IMR-90 (cell line): ENCODE measurements around the gene SLC12A7. TPM values are rescaled to one million over a fixed set of nuclear protein-coding genes. Genes with fewer than 3 reads are reported as not detected.

Experiments used
- ATAC-seq: fragments of 200-7000 bp; cut with Tn5 transposase; 2 replicates; pipeline ENCODE4 v1.9.1; 2020; ENCODE audit warnings: low read depth, mild to moderate bottlenecking, moderate library complexity
- BruUV-seq: library from RNA; stranded (reverse); fragments of 400-500 nt; replicated peaks from 2 replicates; lab custom pipeline; 2021; lab: Mats Ljungman, UMichigan
- CTCF ChIA-PET: fragments of 300-600 bp; formaldehyde crosslinking; extraction: SDS; loops from one replicate; lab custom pipeline; 2021; ENCODE audit warnings: antibody characterized with exemption; lab: Yijun Ruan, JAX
- POLR2A ChIA-PET: fragments of 300-600 bp; sonication (Branson Sonifier 250); formaldehyde crosslinking; loops from one replicate; lab custom pipeline; 2022; ENCODE audit warnings: antibody characterized with exemption; ENCODE audit not compliant: unreplicated experiment; lab: Charles Lee
- DNase-seq: peaks from one replicate; pipeline ENCODE4 v3.0.0; 2013
- H2AFZ ChIP-seq: replicated peaks from 2 replicates; pipeline ENCODE3; 2013; ENCODE audit warnings: low read length, mild to moderate bottlenecking; ENCODE audit not compliant: poor library complexity
- H2AK5ac ChIP-seq: 2 replicates; pipeline ENCODE4 v1.6.1; 2013; ENCODE audit warnings: low read depth, low read length, inconsistent platforms
- H2AK9ac ChIP-seq: replicated peaks from 2 replicates; pipeline ENCODE3; 2013; ENCODE audit warnings: mild to moderate bottlenecking, low read depth, low read length, moderate library complexity; ENCODE audit not compliant: poor library complexity
- H2BK120ac ChIP-seq: 2 replicates; pipeline ENCODE4 v1.6.1; 2013; ENCODE audit warnings: low read depth, low read length, inconsistent platforms
- H2BK15ac ChIP-seq: 3 replicates; pipeline ENCODE4 v1.6.1; 2013; ENCODE audit warnings: low read depth, low read length, inconsistent platforms
- H2BK20ac ChIP-seq: 2 replicates; pipeline ENCODE4 v1.6.1; 2013; ENCODE audit warnings: low read depth, mild to moderate bottlenecking, inconsistent platforms, low read length, moderate library complexity
- H2BK5ac ChIP-seq: 2 replicates; pipeline ENCODE4 v1.6.1; 2013; ENCODE audit warnings: mild to moderate bottlenecking, low read depth, low read length, inconsistent platforms; ENCODE audit not compliant: poor library complexity, severe bottlenecking
- H3K14ac ChIP-seq: replicated peaks from 2 replicates; pipeline ENCODE4 v1.6.1; 2013; ENCODE audit warnings: low read depth, low read length, inconsistent platforms
- H3K18ac ChIP-seq: 2 replicates; pipeline ENCODE4 v1.6.1; 2013; ENCODE audit warnings: low read depth, low read length, control low read depth
- H3K23ac ChIP-seq: 2 replicates; pipeline ENCODE4 v1.6.1; 2013; ENCODE audit warnings: low read depth, low read length, inconsistent platforms
- H3K27ac ChIP-seq: 2 replicates; pipeline ENCODE4 v1.5.1; 2013; ENCODE audit warnings: mild to moderate bottlenecking, control low read depth, low read length; ENCODE audit not compliant: insufficient read depth
- H3K27me3 ChIP-seq: 2 replicates; pipeline ENCODE4 v1.6.1; 2013; ENCODE audit warnings: low read length; ENCODE audit not compliant: control insufficient read depth, insufficient read depth
- H3K36me3 ChIP-seq: 2 replicates; pipeline ENCODE4 v1.6.1; 2013; ENCODE audit warnings: low read length, mixed read lengths; ENCODE audit not compliant: control insufficient read depth, insufficient read depth
- H3K4ac ChIP-seq: 2 replicates; pipeline ENCODE4 v1.6.1; 2013; ENCODE audit warnings: low read depth, low read length, inconsistent platforms
- H3K4me1 ChIP-seq: 2 replicates; pipeline ENCODE4 v1.6.1; 2013; ENCODE audit warnings: low read length, mixed read lengths; ENCODE audit not compliant: control insufficient read depth, insufficient read depth
- H3K4me2 ChIP-seq: 2 replicates; pipeline ENCODE4 v1.6.1; 2013; ENCODE audit warnings: low read depth, mild to moderate bottlenecking, control low read depth, low read length, moderate library complexity
- H3K4me3 ChIP-seq: 2 replicates; pipeline ENCODE4 v1.5.1; 2013; ENCODE audit warnings: low read depth, mild to moderate bottlenecking, control low read depth, low read length, moderate library complexity; ENCODE audit not compliant: insufficient read depth
- H3K56ac ChIP-seq: 2 replicates; pipeline ENCODE4 v1.6.1; 2013; ENCODE audit warnings: low read length, inconsistent platforms; ENCODE audit not compliant: insufficient read depth; ENCODE audit errors: extremely low read depth
- H3K79me1 ChIP-seq, 2 experiments: 2 replicates each; pipeline ENCODE4 v1.6.1; 2013; ENCODE audit warnings: low read length in 2 of 2, inconsistent platforms in 1 of 2, low read depth in 1 of 2
- H3K9ac ChIP-seq: 2 replicates; pipeline ENCODE4 v1.6.1; 2013; ENCODE audit warnings: low read depth, low read length, control low read depth
- H3K9me1 ChIP-seq: 2 replicates; pipeline ENCODE4 v1.6.1; 2013; ENCODE audit warnings: low read length, inconsistent platforms; ENCODE audit not compliant: insufficient read depth
- H3K9me3 ChIP-seq: 2 replicates; pipeline ENCODE4 v1.6.1; 2013; ENCODE audit warnings: low read length; ENCODE audit not compliant: control insufficient read depth, insufficient read depth
- H4K20me1 ChIP-seq: 2 replicates; pipeline ENCODE4 v1.6.1; 2013; ENCODE audit warnings: low read length, inconsistent platforms; ENCODE audit not compliant: insufficient read depth
- H4K5ac ChIP-seq: 2 replicates; pipeline ENCODE4 v1.6.1; 2013; ENCODE audit warnings: mild to moderate bottlenecking, low read depth, low read length, control low read depth
- H4K8ac ChIP-seq, 2 experiments: 2 replicates each; pipeline ENCODE4 v1.6.1; 2013; ENCODE audit warnings: low read depth in 2 of 2, low read length in 2 of 2, control low read depth in 1 of 2, inconsistent platforms in 1 of 2
- H4K91ac ChIP-seq: 2 replicates; pipeline ENCODE4 v1.6.1; 2013; ENCODE audit warnings: low read depth, low read length, inconsistent platforms; ENCODE audit not compliant: insufficient read depth
- BHLHE40 ChIP-seq: fragments of 150-350 bp; IDR thresholded peaks from 2 replicates; pipeline ENCODE4 v1.6.1; 2016; ENCODE audit warnings: mild to moderate bottlenecking, low read depth, low read length
- CEBPB ChIP-seq: IDR thresholded peaks from 2 replicates; pipeline ENCODE4 v1.6.1; 2012; ENCODE audit warnings: low read depth, low read length, improper control_type of control experiment
- ELK1 ChIP-seq: fragments of 150-350 bp; IDR thresholded peaks from 2 replicates; pipeline ENCODE4 v1.6.1; 2016; ENCODE audit warnings: low read depth, mild to moderate bottlenecking, low read length, moderate library complexity, borderline replicate concordance
- FOS ChIP-seq: fragments of 150-350 bp; IDR thresholded peaks from 2 replicates; pipeline ENCODE4 v1.6.1; 2016; ENCODE audit warnings: low read depth, low read length
- MXI1 ChIP-seq: IDR thresholded peaks from 2 replicates; pipeline ENCODE4 v1.6.1; 2012; ENCODE audit warnings: low read depth, mild to moderate bottlenecking, low read length, moderate library complexity, borderline replicate concordance
- NFE2L2 ChIP-seq: fragments of 150-350 bp; IDR thresholded peaks from 2 replicates; pipeline ENCODE4 v1.6.1; 2016; ENCODE audit warnings: low read depth, mild to moderate bottlenecking, low read length
- POLR2A ChIP-seq: IDR thresholded peaks from 2 replicates; pipeline ENCODE4 v1.6.1; 2012; ENCODE audit warnings: mild to moderate bottlenecking, low read depth, low read length
- RAD21 ChIP-seq: IDR thresholded peaks from 2 replicates; pipeline ENCODE4 v1.6.1; 2012; ENCODE audit warnings: low read length, improper control_type of control experiment
- RCOR1 ChIP-seq: IDR thresholded peaks from 2 replicates; pipeline ENCODE4 v1.6.1; 2012; ENCODE audit warnings: mild to moderate bottlenecking, low read length, improper control_type of control experiment; ENCODE audit not compliant: insufficient replicate concordance
- RFX5 ChIP-seq: IDR thresholded peaks from 2 replicates; pipeline ENCODE4 v1.8.0; 2012; ENCODE audit warnings: low read depth, mild to moderate bottlenecking, low read length, moderate library complexity
- WGBS, 2 experiments: methylation state at CpG; one replicate each; pipeline versions ENCODE4 v1.1.5 to v1.1.7; 2013; ENCODE audit warnings: missing lambda C conversion rate in 2 of 2; ENCODE audit not compliant: insufficient read length in 1 of 2; ENCODE audit errors: extremely low coverage in 2 of 2; 5-methylcytosine and 5-hydroxymethylcytosine counted together
- dilution Hi-C: fragments of 300-500 bp; cut with HindIII; formaldehyde crosslinking; loops from one replicate; pipeline ENCODE4 v1.14.3; 2018; ENCODE audit warnings: low sequenced_read_pairs; ENCODE audit not compliant: unreplicated experiment
- in situ Hi-C: fragments of 300-500 bp; cut with MboI; formaldehyde crosslinking; loops from 3 replicates; pipeline ENCODE4 v1.14.3; 2019; ENCODE audit warnings: low sequenced_read_pairs, inconsistent platforms, mixed read lengths
- intact Hi-C: fragments of 100-400 bp; cut with micrococcal nuclease; formaldehyde crosslinking; loops from 2 replicates; pipeline ENCODE4 v1.10.0; 2022
- polyA plus RNA-seq, 3 experiments: library from polyadenylated mRNA; depleted of rRNA; stranded (reverse); fragments of >200 nt; gene quantifications; 2 replicates each; pipeline ENCODE4 v1.2.3, GENCODE V29; 2012; ENCODE audit warnings: low replicate concordance in 1 of 3
- total RNA-seq: library from RNA; depleted of rRNA; stranded (reverse); fragments of >200 nt; gene quantifications from 2 replicates; pipeline ENCODE4 v1.2.3, GENCODE V29; 2012
- TF ChIP-seq, protein P1 (sequence below): fragments of 150-350 bp; IDR thresholded peaks from 2 replicates; pipeline ENCODE4 v1.6.1; 2017; ENCODE audit warnings: mild to moderate bottlenecking, antibody characterized with exemption, low read length, low read depth

The SLC12A7 gene
- total and polyA plus RNA-seq, 2 of the 4 experiments (the other 2 are of a cell fraction), result 3.0 to 6.1 TPM

DNA sequence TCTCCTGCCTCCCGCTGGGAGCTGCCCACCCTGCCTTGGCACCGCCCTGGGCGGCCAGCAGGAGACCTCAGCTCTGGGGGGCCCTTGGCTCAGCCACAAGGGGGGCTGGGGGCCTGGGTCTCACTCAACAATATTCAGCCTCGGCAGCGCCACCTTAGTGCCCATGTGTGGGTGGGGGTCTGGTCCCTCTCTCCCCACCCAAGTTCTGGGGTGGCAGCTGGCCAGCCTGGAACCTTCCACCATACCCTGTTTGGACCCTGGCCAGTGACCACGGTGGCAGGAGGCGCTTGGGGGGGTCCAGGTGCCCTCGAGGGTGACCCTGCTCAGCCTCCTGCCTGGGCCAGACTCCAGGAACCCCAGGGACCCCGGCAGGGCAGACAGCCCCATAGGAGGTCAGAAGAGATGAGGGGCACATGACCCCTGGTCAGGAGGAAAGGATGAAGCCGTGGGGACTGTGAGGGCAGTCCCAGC lies 81.0 kb downstream of the SLC12A7 start:
- Histone ChIP-seq H4K91ac (no peak overlapping the region), H2AK9ac (no peak overlapping the region), H4K20me1 (no peaks in the 10 kb centered on the region), H3K27ac (no peak overlapping the region), H3K4me3 (no peak overlapping the region), H2BK120ac (no peak overlapping the region), H2AK5ac (no peak overlapping the region), H3K9ac (no peak overlapping the region), H3K9me3 (no peaks in the 10 kb centered on the region), H4K8ac (no peak overlapping the region), H3K4ac (no peak overlapping the region), H3K9me1 (no peaks in the 10 kb centered on the region), H3K18ac (no peak overlapping the region), H2BK20ac (no peak overlapping the region), H3K4me1 (no peaks in the 10 kb centered on the region), H3K27me3 (peaks cover 18% of the 10 kb centered on the region), H3K36me3 (no peaks in the 10 kb centered on the region), H2BK15ac (no peak overlapping the region), H3K79me1 (no peaks in the 10 kb centered on the region), H3K4me2 (no peak overlapping the region), H3K14ac (no peak overlapping the region), H2AFZ (no peak overlapping the region), H4K5ac (no peak overlapping the region), H3K56ac (no peak overlapping the region), H2BK5ac (no peak overlapping the region), H3K23ac (no peak overlapping the region)
- dilution Hi-C loops, result no loop called here
- DNase-seq, result no peak
- intact Hi-C loops, result no loop called here
- no peak for ATAC-seq
- 67% methylated on average over 1 of the region's 10 CpGs; no CpG with 5 or more reads in 1 of the 2 experiments for WGBS, 2 experiments
- no TSS peak for BruUV-seq
- in situ Hi-C loops, result no loop called here
- POLR2A ChIA-PET, result no interaction called here
- CTCF ChIA-PET, result no interaction called here
- TF ChIP-seq ELK1, result no peak
- no peak for TF ChIP-seq POLR2A
- TF ChIP-seq, protein P1, sequence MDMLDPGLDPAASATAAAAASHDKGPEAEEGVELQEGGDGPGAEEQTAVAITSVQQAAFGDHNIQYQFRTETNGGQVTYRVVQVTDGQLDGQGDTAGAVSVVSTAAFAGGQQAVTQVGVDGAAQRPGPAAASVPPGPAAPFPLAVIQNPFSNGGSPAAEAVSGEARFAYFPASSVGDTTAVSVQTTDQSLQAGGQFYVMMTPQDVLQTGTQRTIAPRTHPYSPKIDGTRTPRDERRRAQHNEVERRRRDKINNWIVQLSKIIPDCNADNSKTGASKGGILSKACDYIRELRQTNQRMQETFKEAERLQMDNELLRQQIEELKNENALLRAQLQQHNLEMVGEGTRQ, result no peak
- TF ChIP-seq FOS, result no peak
- no peak for TF ChIP-seq RFX5
- TF ChIP-seq RCOR1, result no peak
- no peak for TF ChIP-seq MXI1
- TF ChIP-seq NFE2L2, result no peak
- TF ChIP-seq CEBPB, result no peak
- TF ChIP-seq RAD21, result no peak
- no peak for TF ChIP-seq BHLHE40
